HG02884 (cell line): ENCODE data around the gene CBS.
A peak's percentile ranks its signal among the peaks of the same experiment; 100 is the strongest.
"Not testable (repeated sequence)": the region's sequence is repeated elsewhere in the genome, so short reads cannot be mapped to it uniquely, and the experiment has no call there.

Experiments
- ATAC-seq: cut with Tn5 transposase; IDR thresholded peaks from one replicate; pipeline ENCODE4 v1.9.1; 2021; ENCODE audit warnings: mild to moderate bottlenecking, moderate library complexity; ENCODE audit not compliant: unreplicated experiment

CBS gene

DNA sequence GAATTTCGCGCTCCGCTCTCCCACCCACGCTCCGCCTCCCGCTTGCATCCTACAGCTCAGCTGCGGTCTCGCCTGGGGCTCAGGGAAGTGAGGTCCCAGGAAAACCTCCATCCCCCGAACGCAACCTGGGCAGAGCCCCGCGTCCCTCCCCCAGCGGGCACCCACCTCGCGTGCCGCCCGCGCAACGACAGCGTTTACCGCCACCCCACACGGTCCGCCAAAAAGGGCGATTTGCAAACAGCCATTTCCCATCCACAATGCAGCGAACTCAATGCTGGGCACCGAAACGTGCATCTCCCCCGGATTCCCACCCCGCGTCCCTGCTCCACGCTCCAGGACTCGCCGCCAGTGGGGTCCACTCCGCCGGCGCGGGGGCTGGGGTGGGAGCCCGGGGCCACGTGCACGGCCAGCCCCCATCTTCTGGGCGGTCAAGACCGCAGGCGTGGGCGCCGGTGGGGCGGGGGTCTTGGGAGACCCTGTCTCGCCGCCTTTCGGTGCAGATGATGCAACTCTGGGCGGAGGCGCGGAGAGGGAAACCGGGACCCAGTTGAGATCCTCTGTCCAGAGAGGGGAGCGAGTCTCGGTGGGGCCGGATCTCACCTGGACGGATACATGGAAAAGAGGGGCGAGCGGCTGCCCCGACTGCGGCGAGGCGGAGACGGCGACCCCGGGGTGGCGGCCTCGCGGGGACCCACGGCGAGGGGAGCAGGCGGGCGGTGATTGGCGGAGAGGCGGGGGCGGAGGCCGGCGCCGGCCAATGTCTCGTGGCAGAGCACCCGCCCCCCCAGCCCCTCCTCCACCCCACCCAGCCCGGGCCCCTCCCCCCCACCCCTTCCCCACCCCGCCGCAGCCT, at the start of gene CBS:
TSS of gene CBS (minus strand) at position 666 of the 853 bp plus-strand sequence. CDS start 3,642 bp downstream, outside the sequence.
- not testable (repeated sequence) for ATAC-seq

DNA sequence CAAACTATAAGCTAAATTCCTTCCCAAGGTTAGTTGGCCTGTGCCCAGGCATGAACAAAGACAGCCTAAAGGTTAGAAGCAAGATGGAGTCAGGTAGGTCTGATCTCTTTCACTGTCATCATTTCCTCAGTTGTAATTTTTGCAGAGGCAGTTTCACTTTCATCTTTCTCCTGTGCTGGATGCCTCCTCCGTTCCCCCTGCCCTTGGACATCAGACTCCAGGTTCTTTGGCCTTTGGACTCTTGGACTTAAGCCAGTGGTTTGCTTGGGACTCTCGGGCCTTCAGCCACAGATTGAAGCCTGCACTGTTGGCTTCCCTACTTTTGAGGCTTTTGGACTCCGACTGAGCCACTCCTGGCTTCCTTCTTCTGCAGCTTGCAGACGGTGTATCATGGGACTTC, 40.3 kb upstream of the CBS start:
- not testable (repeated sequence) for ATAC-seq

DNA sequence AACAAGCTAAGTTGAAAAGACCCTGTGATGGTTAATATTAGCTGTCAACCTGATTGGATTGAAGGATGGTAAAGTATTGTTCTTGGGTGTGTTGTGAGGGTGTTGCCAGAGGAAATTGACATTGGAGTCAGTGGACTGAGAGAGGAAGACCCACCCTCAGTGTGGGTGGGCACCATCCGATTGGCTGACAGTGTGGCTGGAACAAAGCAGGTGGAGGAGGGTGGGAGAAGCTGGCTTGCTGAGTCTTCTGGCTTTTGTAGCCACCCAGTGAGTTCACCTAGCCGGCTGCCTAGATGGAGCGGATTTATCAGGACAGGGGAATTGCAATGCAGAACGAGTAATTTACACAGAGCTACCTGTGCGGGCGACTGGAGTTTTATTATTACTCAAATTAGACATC, 38.8 kb upstream of the CBS start:
- not testable (repeated sequence) for ATAC-seq

DNA sequence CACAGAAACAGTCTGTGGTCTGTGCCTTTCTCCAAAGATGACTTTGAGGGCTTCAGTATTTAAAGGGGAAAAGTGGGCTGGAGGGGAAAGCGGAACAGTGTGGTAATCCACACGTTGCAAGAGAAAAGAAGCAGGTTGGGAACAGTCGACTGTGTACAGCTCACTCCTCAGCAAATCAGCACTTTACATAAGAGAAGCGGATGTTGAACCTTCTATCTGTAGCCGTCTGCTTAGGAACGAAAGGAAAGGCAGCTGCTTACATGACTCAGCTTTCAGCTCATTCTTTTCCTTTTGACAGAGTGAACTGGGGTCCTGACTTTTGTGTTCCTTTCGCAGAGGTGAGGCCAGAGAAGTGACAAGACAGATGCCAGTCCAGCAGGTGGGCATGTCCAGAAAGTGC, 33.4 kb upstream of the CBS start:
- ATAC-seq = not testable (repeated sequence)

DNA sequence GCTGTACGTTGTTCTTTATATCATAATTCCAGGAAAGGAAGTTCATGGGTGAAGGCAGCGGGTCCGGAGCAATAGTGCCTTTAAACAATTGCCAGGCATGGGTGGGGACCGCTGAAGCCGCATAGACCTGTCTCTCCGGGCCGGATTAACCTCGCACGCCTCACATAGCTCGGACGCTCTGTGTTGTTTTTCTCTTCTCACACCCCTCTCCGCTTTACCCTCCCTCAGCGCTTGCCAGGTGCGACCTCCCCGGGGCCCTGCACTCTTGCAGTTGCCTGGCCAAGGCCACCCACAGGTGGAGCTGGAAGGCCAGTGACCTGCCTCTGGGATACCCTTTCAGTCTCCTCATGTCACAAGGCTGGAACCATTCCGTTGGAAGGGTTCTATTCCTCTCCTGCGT, 32.5 kb upstream of the CBS start:
- ATAC-seq = not testable (repeated sequence)

DNA sequence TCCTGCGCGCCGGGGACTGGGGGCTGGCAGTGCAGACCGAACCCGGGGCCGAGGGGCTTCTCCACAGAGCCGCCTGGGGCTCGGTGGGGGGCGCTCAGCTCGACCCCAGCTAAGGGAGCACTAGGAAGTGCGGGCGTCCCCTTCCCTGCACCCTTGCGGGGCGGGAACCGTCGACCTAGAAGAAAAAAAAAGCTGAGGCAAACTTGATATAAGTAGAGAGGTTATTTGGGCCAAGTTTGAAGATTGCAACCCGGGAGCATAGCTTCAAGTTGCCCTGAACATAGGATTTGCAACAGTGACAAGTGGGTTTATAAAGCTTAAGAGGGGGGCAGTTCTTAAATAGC, 32.1 kb upstream of the CBS start:
- not testable (repeated sequence) for ATAC-seq

DNA sequence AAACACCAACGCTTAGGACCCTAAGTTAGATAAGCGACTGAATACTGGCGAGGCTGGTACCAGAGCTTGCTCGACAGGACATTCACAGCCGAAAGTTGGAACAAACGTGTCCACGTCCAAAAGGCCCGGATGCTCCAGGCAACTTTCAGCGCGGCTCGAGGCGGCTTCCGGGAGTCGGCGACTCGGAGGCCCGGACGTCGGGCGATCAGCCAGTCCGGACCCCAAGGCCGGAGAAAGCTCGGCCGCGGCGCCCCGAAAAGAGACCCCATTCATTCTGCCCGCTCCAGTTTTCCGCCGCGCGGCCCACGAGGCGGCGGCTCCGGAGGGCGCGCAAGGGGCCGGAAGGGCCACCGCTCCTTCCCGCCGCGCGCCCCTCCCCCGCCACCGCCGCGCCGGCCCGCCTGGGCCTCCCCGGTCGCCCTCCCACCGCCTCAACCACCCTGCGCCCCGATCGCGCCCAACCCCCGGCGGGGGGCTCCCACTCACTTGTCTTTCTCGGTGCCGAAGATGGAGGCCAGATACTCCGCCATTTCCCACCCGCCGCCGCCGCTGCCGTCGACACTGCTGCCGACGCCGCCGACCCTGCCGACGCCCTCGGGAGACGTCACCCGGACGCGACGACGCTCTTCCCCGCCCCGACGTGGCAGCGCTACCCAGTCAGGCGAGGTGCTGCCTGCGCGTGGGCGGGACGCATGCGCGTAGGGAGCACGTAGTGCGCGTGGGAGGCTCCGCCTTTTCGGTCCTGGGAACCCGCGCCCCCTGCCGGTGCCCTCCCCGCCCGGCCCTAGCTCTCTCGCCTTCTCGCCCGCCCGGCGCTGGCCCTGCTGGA, 31.5 kb upstream of the CBS start, which contains the start of gene U2AF1:
TSS of gene U2AF1 (minus strand) at position 606 of the 829 bp plus-strand sequence. CDS start at position 530, 76 bp downstream.
- peak; percentile 57 for ATAC-seq

DNA sequence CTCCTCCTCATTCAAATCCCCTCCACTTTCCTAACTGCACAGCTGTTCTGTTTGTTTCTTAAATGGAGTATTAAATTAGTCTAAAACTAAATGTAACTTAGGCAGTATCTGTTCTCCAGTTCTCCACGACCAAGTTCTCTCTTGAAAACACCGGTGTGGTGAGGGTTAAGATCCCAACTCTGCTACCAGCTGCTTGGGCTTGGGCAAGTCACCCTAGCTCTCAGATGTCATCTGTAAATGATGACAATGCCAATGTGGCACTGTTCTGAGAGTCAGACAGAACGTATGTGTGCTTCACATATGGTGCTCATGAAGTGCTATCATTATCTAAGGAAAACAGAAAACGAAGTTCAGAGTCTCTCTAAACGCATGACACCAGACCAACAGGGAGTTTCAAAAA, 29.0 kb upstream of the CBS start:
- ATAC-seq = not testable (repeated sequence)

DNA sequence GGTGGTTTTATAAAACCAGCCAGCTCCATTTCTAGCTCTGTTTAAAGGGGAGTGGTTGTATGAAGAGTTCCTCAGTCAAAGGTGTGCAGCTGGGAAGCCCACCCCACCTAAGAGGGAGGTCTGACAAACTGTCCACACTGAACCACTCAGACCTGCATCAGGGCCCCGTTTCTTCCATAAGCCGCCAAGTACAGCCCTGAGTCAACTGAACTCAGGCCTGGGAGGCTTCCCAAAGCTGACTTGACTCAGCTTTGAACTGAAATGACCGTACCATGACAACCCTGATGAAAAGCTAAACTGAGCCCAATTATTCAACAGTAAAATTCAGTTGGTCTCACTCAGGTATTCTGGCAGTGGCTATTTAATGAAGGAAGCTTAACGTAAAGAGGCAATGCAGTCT, 26.6 kb upstream of the CBS start:
- ATAC-seq = not testable (repeated sequence)

DNA sequence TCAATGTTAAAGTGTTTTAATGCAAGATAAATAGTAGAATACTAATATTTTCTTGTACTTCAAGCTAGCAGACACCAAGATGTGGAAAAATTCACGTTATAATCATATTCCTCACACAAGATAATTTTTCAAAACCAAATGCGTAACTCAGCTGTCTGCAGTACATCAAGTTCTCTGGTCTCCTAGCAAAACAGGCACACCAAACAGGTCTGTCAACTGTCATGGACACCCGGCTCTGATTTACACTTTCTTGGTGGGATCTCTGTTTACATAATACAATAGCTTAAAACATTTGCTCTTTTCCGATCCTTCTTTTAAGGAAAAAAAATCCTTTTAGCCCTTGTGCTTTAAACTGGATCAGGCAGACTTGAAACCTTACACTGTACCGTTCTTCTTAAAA, 26.0 kb upstream of the CBS start:
- not testable (repeated sequence) for ATAC-seq

DNA sequence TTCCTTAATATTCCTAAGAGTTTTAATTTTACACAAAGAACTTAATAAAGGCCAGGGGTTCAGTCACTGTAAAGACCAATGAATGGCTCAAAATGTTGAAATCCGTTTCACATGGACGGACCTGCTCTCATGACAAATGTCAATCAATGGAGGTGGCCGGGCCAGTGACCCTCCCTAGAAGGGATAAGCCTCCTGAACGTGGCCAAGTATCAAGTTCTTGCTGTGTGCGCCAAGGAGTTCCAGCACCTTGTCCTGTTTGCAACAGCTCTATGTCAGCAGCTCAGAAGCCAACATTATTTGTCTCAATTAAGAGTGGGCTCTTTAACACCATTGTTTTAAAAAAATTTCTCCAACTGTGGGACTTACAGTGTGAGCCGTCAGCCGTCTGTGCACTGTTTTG, 25.4 kb upstream of the CBS start:
- ATAC-seq = not testable (repeated sequence)

DNA sequence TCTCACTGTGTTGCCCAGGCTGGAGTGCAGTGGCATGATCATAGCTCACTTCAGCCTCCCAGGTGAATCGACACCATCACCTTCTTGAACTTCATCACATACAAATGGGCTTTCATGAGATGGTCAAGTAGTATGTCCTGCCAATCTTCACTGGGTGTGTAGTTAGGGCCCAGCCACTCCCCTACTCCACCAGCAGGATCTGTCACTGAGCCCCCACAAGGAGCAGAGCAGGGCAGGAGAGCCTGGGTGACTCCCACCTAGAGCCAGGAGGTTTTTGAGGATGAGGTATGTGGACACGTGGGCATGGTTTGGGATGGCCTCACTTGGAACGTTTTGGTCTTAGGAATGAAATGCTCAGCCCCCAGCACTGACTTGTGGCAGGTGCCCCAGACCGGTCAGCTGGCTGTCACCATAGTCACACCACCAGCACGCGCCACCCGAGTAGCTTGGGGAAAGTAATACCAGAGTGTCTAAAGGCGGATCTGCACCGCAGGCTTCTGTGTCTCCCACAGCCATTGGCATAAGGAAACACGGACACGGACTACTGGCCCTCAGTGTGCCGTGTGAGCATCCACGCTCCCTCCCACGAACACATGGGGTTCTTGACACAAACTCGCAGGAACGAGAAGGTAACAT, 16.5 kb upstream of the CBS start:
- ATAC-seq = not testable (repeated sequence)

DNA sequence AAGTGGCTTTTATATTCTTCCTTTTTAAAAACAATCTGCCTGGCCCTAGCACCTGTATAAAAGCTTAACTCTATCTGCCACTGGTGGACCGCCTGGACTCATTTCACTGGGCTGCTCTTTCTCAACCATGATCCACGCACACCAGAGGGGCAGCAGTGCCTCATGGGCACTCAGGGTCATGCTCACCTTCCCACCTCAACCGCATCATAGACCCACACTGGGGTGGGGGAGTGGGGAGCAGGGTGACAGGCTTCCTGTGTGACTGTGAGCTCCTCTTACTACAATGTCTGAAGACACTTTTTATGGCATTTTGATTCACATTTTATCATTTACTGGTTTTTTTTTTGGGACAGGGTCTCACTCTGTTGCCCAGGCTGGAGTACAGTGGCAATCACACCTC, 15.3 kb upstream of the CBS start:
- ATAC-seq = not testable (repeated sequence)

DNA sequence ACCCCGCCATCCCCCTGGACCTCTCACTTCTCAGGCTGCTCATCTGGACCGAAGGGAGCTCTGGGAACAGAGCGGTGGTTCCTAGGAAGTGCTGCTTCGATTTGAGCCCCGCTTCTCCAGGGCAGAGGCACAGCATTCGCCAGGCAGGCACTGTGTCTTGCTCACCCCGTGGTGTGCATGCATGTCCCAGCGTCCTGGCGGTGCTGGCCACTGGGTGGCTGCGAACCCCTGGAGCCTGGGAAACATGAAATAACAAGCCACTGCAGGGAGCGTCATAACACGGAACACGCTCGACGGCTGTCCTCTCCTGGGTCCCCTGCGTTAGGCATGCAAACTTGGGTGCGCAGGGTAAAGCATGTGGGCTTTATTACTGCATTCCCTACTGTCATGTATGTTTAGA, 13.8 kb upstream of the CBS start:
- not testable (repeated sequence) for ATAC-seq

DNA sequence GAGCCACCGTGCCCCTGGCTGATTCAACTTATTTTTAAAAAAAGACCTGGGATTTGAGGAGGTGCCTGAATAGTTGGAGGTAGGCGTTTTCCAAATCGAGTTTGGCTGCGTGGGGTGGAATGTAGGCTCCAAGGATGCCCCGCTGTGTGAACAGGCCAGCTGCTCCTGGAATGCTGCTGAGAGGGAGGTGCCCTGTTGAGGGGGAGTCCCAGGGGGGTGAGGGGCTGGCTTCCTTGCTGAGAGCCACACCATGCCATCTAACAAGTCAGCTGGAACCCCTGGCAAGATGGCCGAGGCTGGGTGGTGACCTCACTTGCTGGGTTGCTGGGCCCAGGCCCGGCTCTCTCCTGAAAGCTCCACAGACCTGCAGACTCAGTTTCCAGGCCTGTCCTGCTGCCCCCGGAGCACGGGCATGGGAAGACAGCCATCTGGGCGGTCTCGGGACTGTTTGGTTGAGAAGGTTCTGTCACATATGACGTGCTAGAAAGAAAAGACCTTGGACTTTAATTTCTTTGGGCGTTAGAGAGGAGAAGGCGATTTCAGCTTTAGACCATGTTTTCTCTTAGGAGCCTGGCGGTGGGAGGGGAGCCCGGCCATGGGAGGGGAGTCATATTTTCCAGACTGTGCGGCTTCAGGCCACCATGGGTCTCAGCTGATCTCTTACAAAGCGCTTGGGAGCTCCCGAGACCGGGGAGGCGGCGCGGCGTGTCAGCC, 7.1 kb upstream of the CBS start:
- not testable (repeated sequence) for ATAC-seq

DNA sequence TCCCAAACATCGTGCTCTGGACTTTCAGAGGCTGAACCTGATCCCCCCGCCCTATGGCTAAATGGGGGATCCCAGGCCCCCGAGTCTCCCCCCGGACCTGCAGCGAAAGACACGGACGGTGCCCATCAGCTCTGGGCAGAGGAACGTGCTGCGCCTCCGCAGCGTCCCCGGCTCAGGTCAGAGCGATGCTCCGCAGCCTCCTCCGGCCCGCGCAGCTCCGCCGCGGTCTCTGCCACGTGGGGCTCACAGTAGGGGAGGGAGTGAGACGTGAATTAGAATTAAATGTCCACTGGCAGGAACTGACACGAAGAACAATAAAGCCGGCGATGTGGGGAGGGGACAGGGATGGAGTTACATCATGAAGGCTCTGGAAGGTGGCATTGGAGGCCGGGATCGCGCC, 1.0 kb upstream of the CBS start:
- not testable (repeated sequence) for ATAC-seq

DNA sequence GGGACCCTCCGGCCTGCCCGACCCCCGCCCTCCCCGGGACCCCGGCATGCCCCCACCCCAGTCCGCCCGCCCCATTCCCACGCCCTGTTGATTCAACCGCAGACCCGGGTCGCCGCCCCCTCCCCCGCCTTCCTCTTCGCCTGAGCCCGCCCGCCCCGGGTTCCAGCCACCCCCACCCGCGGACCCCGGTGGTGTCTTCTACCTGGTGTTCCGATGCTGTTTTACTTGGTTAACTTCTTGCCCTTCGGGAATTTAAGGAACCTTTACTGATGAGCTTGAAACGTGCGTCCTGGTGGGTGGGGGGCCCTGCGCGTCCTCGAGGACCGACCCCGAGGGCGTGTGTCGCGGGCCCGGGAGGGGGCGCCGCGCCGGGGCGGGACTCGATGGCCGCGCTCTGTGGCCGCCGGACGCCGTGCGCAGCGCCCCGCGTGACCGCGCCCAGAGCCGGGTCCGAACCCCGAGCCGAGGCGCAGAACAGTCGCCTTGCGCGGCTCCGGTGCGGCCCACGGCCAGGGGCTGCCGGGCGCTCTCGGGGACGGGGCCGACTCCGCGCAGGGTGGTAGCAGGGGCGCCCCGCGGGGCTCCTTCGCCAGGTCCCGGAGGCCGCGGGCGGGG, 495 bp upstream of the CBS start:
- ATAC-seq = not testable (repeated sequence)

DNA sequence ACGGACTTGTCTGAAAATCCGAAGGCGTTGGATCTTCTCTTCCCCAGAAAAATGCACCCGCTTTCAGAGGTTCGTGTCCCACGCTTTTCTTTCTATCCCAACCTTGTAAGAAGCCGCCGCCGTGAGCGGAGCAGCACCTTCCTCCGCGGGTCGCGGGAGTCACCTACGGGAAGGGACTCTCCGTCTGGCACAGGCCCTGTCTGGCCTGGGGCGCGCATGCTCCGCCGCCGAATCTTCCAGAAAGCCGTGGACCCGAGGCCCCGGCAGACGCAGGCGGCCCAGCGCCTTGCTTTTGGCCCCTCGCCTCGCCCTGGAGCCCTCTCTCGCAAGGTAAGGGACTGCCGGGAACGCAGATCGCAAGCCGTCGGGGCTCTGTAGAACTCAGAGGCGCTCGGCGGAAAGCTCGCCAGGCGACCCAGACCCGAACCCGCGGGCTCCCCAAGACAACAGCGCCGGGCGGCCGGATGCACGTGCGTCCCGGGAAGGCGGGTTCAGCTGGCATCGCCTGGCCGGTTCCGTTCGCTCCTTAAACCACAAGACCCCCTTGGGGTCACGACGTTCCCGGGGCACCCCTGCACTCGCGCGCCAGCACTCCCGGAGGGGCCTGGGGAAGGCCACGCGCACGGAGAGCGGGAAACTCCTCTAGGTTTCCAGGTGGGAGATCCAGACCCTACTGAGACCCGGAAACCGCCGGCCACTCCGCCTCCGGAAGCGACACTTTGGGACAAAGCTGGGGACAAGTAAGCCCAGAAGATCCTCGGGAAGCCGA, 1.1 kb downstream of the CBS start:
- ATAC-seq = not testable (repeated sequence)

DNA sequence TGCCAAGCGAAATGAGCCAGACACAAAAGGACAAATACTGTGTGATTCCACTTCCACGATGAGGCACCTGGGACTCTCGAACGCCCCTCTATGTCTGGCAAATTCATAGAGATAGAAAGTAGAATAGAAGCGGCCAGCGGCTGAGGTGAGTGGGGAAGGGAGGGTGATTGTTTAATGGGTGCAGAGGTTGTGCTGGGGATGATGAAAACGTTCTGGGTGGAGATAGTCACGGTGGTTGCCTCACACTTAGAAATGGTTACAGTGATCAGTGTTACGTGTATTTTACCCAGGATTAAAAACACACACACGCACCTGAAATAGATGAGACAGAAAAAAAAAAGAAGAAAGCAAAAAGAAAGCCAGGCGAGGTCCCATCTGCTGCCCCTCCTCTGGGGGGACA, 2.9 kb downstream of the CBS start:
- not testable (repeated sequence) for ATAC-seq
